Measurements from ENCODE around the gene MON1B.

GRCh38 chr16:77220427-77220826 is 29.4 kb downstream of the MON1B start:
- TF ChIP-seq CTCF (IDR thresholded peaks at IDR 0.05) (no peak), POLR2AphosphoS5 (IDR thresholded peaks at IDR 0.05) (no peak)

Measured in transverse colon (tissue), 4 donors.